H1 (cell line): ENCODE results near the gene GDPGP1.

Experiments used
- ASH2L ChIP-seq: fragments of 200-600, 300-600 bp; sonication (generic); IDR thresholded peaks from one replicate; pipeline ENCODE4 v1.7.1; 2017; ENCODE audit warnings: low read length
- BACH1 ChIP-seq: IDR thresholded peaks from 2 replicates; pipeline ENCODE4 v1.6.1; 2012; ENCODE audit warnings: low read length, improper control_type of control experiment
- EP300 ChIP-seq, 2 experiments: IDR thresholded peaks; 1 replicate in 1 of 2; 2 replicates in 1 of 2; pipeline ENCODE4 v1.6.1; 2011 to 2012; ENCODE audit warnings: low read depth in 2 of 2, low read length in 2 of 2, mild to moderate bottlenecking in 2 of 2, borderline replicate concordance in 1 of 2, inconsistent platforms in 1 of 2, moderate library complexity in 1 of 2
- HDAC2 ChIP-seq, 2 experiments: fragments of 300-600 bp in 1 of 2; sonication (generic) in 1 of 2; IDR thresholded peaks; 2 replicates each; pipeline ENCODE4 v1.6.1; 2011 to 2012; ENCODE audit warnings: low read depth in 2 of 2, low read length in 2 of 2, mild to moderate bottlenecking in 2 of 2, moderate library complexity in 2 of 2, borderline replicate concordance in 1 of 2, inconsistent platforms in 1 of 2
- KDM1A ChIP-seq: fragments of 200-600, 300-600 bp; sonication (generic); IDR thresholded peaks from 2 replicates; pipeline ENCODE4 v1.7.1; 2016; ENCODE audit warnings: mild to moderate bottlenecking, low read length, borderline replicate concordance
- POLR2A ChIP-seq, 2 experiments: IDR thresholded peaks; 1 replicate in 1 of 2; 2 replicates in 1 of 2; pipeline ENCODE4 v1.6.1; 2011; ENCODE audit warnings: low read depth in 2 of 2, low read length in 2 of 2, mild to moderate bottlenecking in 2 of 2; ENCODE audit errors: control extremely low read depth in 1 of 2
- POLR2AphosphoS5 ChIP-seq: IDR thresholded peaks from 2 replicates; pipeline ENCODE4 v1.6.1; 2011; ENCODE audit warnings: low read depth, low read length
- RFX5 ChIP-seq: IDR thresholded peaks from 2 replicates; pipeline ENCODE4 v1.6.1; 2011; ENCODE audit warnings: low read depth, low read length, improper control_type of control experiment, borderline replicate concordance
- RNF2 ChIP-seq: fragments of 200-900, 300-1000 bp; sonication (generic); IDR thresholded peaks from 2 replicates; pipeline ENCODE4 v1.7.1; 2016; ENCODE audit warnings: borderline replicate concordance, low read depth, mild to moderate bottlenecking, antibody characterized with exemption, low read length; ENCODE audit not compliant: poor library complexity, severe bottlenecking; ENCODE audit errors: missing control alignments
- RXRA ChIP-seq: IDR thresholded peaks from 2 replicates; pipeline ENCODE4 v1.6.1; 2011; ENCODE audit warnings: low read depth, mild to moderate bottlenecking, low read length, moderate library complexity; ENCODE audit not compliant: insufficient read depth
- SIX5 ChIP-seq: IDR thresholded peaks from 2 replicates; pipeline ENCODE4 v1.6.1; 2011; ENCODE audit warnings: mild to moderate bottlenecking, low read depth, low read length
- SUZ12 ChIP-seq: fragments of 200-600 bp; sonication (generic); IDR thresholded peaks from 2 replicates; pipeline ENCODE4 v1.6.1; 2012; ENCODE audit warnings: mild to moderate bottlenecking, inconsistent platforms, low read length, moderate library complexity, mixed read lengths
- TAF7 ChIP-seq: optimal IDR thresholded peaks from 2 replicates; pipeline ENCODE3; 2011; ENCODE audit warnings: low read depth, mild to moderate bottlenecking, inconsistent platforms, low read length, moderate library complexity, borderline replicate concordance
- TF ChIP-seq, protein P1 (sequence below), 3 experiments: IDR thresholded peaks; 1 replicate in 2 of 3; 2 replicates in 1 of 3; pipeline versions ENCODE4 v1.5.1 to v1.6.1; 2011; ENCODE audit warnings: low read length in 3 of 3, mild to moderate bottlenecking in 3 of 3, inconsistent platforms in 2 of 3, low read depth in 1 of 3, moderate library complexity in 1 of 3; ENCODE audit not compliant: insufficient read depth in 1 of 3; ENCODE audit errors: control extremely low read depth in 1 of 3

DNA sequence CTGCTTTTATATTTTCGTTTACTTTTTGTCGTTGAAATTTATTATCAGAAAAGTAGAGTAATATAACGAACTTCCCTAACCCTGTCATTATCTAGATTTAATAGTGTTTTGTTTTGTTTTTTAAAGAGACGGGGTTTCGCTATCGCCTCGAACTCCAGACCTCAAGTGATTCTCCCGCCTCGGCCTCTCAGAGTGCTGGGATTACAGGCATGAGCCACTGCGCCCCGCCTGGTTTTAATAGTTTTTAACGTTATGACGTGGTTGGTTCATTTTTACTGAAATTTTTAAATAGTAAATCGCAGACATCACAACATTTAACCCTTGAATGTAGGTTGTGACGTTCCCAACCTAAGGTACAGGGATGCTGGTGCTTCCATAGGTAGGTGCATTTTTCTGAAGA, 32.5 kb downstream of the GDPGP1 start:
- TF ChIP-seq, protein P1, sequence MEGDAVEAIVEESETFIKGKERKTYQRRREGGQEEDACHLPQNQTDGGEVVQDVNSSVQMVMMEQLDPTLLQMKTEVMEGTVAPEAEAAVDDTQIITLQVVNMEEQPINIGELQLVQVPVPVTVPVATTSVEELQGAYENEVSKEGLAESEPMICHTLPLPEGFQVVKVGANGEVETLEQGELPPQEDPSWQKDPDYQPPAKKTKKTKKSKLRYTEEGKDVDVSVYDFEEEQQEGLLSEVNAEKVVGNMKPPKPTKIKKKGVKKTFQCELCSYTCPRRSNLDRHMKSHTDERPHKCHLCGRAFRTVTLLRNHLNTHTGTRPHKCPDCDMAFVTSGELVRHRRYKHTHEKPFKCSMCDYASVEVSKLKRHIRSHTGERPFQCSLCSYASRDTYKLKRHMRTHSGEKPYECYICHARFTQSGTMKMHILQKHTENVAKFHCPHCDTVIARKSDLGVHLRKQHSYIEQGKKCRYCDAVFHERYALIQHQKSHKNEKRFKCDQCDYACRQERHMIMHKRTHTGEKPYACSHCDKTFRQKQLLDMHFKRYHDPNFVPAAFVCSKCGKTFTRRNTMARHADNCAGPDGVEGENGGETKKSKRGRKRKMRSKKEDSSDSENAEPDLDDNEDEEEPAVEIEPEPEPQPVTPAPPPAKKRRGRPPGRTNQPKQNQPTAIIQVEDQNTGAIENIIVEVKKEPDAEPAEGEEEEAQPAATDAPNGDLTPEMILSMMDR (IDR thresholded peaks at IDR 0.05; ENCODE audit: control extremely low read depth in 1 of 3, insufficient read depth in 1 of 3, low read depth in 1 of 3, low read length in 3 of 3): no peak
- TF ChIP-seq RFX5: no peak
- TF ChIP-seq TAF7: no peak
- TF ChIP-seq RXRA: no peak
- TF ChIP-seq HDAC2 (IDR thresholded peaks at IDR 0.05; ENCODE audit: borderline replicate concordance in 1 of 2, low read depth in 2 of 2, low read length in 2 of 2): no peak
- TF ChIP-seq POLR2AphosphoS5: no peak
- TF ChIP-seq SUZ12: no peak
- TF ChIP-seq BACH1: no peak
- TF ChIP-seq RNF2: no peak
- no peak for TF ChIP-seq SIX5
- no peak for TF ChIP-seq KDM1A
- TF ChIP-seq POLR2A (IDR thresholded peaks at IDR 0.05; ENCODE audit: control extremely low read depth in 1 of 2, low read depth in 2 of 2, low read length in 2 of 2): no peak
- TF ChIP-seq EP300 (IDR thresholded peaks at IDR 0.05; ENCODE audit: borderline replicate concordance in 1 of 2, low read depth in 2 of 2, low read length in 2 of 2): no peak
- TF ChIP-seq ASH2L: no peak
